Astrocyte of the cerebellum (primary cell): ENCODE results near the gene STARD13.

ENCODE experiments used
- DNase-seq: peaks from one replicate; pipeline ENCODE4 v3.0.0-alpha.2; 2011; ENCODE audit warnings: low read depth
- H3K4me3 ChIP-seq: 2 replicates; pipeline ENCODE4 v1.5.1; 2011; ENCODE audit warnings: mild to moderate bottlenecking, low read depth, low read length, moderate library complexity
- in situ Hi-C: cut with HindIII; loops from 2 replicates; pipeline ENCODE4 v1.10.0; 2017; ENCODE audit warnings: low sequenced_read_pairs
- TF ChIP-seq, protein P1 (sequence below): IDR thresholded peaks from 2 replicates; pipeline ENCODE4 v1.5.1; 2012; ENCODE audit warnings: low read length, low read depth, moderate library complexity, mild to moderate bottlenecking; ENCODE audit errors: missing control alignments

The STARD13 gene

GRCh38 chr13:33274264-33274663, 11.3 kb downstream of the STARD13 start:
- no peak for DNase-seq
- no peak overlapping the region for H3K4me3 ChIP-seq
- TF ChIP-seq, protein P1, sequence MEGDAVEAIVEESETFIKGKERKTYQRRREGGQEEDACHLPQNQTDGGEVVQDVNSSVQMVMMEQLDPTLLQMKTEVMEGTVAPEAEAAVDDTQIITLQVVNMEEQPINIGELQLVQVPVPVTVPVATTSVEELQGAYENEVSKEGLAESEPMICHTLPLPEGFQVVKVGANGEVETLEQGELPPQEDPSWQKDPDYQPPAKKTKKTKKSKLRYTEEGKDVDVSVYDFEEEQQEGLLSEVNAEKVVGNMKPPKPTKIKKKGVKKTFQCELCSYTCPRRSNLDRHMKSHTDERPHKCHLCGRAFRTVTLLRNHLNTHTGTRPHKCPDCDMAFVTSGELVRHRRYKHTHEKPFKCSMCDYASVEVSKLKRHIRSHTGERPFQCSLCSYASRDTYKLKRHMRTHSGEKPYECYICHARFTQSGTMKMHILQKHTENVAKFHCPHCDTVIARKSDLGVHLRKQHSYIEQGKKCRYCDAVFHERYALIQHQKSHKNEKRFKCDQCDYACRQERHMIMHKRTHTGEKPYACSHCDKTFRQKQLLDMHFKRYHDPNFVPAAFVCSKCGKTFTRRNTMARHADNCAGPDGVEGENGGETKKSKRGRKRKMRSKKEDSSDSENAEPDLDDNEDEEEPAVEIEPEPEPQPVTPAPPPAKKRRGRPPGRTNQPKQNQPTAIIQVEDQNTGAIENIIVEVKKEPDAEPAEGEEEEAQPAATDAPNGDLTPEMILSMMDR = no peak
- in situ Hi-C loops = no loop called here

GRCh38 chr13:33272531-33273124, 12.9 kb downstream of the STARD13 start:
- in situ Hi-C loops = no loop called here

DNA sequence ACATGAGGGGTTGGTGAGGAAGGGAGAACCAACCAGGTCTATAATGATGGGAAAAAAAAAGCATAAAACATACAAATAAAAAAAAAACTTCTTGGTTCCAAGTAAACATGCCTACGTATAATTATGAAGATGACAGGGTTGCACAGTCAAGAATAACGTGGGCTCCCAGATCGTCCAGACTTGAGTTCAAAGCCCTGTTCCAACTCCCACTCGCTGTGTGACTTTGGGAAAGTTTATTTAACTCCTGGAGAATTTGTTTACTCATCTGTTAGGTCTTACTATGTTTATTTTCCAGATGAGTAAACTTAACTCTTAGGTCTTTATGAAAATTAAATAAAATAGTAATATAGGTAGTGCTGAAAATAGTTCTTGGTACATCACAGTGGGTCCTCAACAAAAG, 13.8 kb downstream of the STARD13 start:
- no peak overlapping the region for H3K4me3 ChIP-seq
- in situ Hi-C loops = no loop called here
- DNase-seq = no peak
- TF ChIP-seq, protein P1 = no peak

More at GRCh38 chr13:33272531-33273124, 12.9 kb downstream of the STARD13 start:
- TF ChIP-seq, protein P1 = no peak
- H3K4me3 ChIP-seq = no peak overlapping the region
- no peak for DNase-seq

DNA sequence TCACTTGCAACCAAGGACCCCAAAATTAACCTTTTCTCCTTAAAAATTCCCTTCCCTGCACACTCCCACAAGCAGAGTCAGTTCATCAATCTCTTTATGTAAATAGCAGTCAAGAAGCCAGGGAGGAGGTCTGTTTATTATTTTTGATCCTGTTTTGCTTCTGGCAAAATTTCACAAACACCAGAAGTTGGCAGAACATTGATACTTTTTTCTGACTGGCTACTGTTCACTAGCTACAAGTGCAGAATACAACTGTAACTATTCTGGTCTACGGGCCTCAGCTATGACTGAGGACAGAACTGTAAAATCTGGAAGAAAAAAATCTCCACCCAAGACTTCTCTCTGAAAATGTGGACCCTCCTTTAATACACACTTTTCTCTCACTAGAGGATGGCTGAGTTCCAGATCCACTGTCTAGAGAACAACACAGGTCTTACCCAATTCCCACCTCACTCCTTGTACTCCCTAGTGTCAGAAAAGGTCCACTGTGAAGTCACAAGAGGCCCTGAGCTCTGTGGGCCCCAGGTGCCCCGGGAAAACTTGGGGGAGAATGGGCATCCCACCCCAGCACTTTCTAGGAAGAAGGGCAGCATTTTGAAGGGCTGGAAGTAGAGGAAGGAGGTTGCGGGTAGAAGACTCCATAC, 14.5 kb downstream of the STARD13 start:
- TF ChIP-seq, protein P1 = no peak
- in situ Hi-C loops = no loop called here
- H3K4me3 ChIP-seq = no peak overlapping the region
- DNase-seq = peak; percentile 45

GRCh38 chr13:33265607-33266006, 19.9 kb downstream of the STARD13 start:
- in situ Hi-C loops = no loop called here
- H3K4me3 ChIP-seq = no peak overlapping the region
- no peak for DNase-seq
- TF ChIP-seq, protein P1 = no peak

DNA sequence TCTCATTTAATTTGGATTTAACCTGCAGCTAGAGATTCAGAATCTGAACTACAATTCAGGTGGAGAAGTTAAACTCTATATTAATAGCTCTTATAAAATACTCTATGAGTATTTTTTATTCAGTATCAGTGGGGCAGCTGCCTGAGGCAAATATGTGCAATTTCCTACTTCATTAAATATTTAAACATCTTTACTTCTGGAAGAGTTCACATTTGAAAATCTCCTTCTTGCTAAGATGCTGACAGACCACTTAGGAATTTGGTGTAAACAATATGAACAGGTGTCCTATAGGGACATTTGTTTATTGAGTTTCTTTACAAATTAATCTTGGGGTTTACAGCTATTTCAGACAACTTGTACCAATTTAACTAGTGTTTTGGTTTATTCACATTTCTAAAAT, 20.4 kb downstream of the STARD13 start:
- in situ Hi-C loops = no loop called here

More for the DNA sequence above, 20.4 kb downstream of the STARD13 start:
- no peak overlapping the region for H3K4me3 ChIP-seq
- TF ChIP-seq, protein P1 = no peak
- DNase-seq = no peak
